IMR-90 (cell line): ENCODE data around the gene STK17B. TPM values are rescaled to one million over a fixed set of nuclear protein-coding genes. Genes with fewer than 3 reads are reported as not detected.

Experiments used
- ATAC-seq: fragments of 200-7000 bp; cut with Tn5 transposase; 2 replicates; pipeline ENCODE4 v1.9.1; 2020; ENCODE audit warnings: low read depth, mild to moderate bottlenecking, moderate library complexity
- BruUV-seq: library from RNA; stranded (reverse); fragments of 400-500 nt; replicated peaks from 2 replicates; lab custom pipeline; 2021; lab: Mats Ljungman, UMichigan
- CTCF ChIA-PET: fragments of 300-600 bp; formaldehyde crosslinking; extraction: SDS; loops from one replicate; lab custom pipeline; 2021; ENCODE audit warnings: antibody characterized with exemption; lab: Yijun Ruan, JAX
- POLR2A ChIA-PET: fragments of 300-600 bp; sonication (Branson Sonifier 250); formaldehyde crosslinking; loops from one replicate; lab custom pipeline; 2022; ENCODE audit warnings: antibody characterized with exemption; ENCODE audit not compliant: unreplicated experiment; lab: Charles Lee
- DNase-seq: peaks from one replicate; pipeline ENCODE4 v3.0.0; 2013
- H2AFZ ChIP-seq: replicated peaks from 2 replicates; pipeline ENCODE3; 2013; ENCODE audit warnings: low read length, mild to moderate bottlenecking; ENCODE audit not compliant: poor library complexity
- H2AK5ac ChIP-seq: 2 replicates; pipeline ENCODE4 v1.6.1; 2013; ENCODE audit warnings: low read depth, low read length, inconsistent platforms
- H2AK9ac ChIP-seq: replicated peaks from 2 replicates; pipeline ENCODE3; 2013; ENCODE audit warnings: mild to moderate bottlenecking, low read depth, low read length, moderate library complexity; ENCODE audit not compliant: poor library complexity
- H2BK120ac ChIP-seq: 2 replicates; pipeline ENCODE4 v1.6.1; 2013; ENCODE audit warnings: low read depth, low read length, inconsistent platforms
- H2BK15ac ChIP-seq: 3 replicates; pipeline ENCODE4 v1.6.1; 2013; ENCODE audit warnings: low read depth, low read length, inconsistent platforms
- H2BK20ac ChIP-seq: 2 replicates; pipeline ENCODE4 v1.6.1; 2013; ENCODE audit warnings: low read depth, mild to moderate bottlenecking, inconsistent platforms, low read length, moderate library complexity
- H2BK5ac ChIP-seq: 2 replicates; pipeline ENCODE4 v1.6.1; 2013; ENCODE audit warnings: mild to moderate bottlenecking, low read depth, low read length, inconsistent platforms; ENCODE audit not compliant: poor library complexity, severe bottlenecking
- H3K14ac ChIP-seq: replicated peaks from 2 replicates; pipeline ENCODE4 v1.6.1; 2013; ENCODE audit warnings: low read depth, low read length, inconsistent platforms
- H3K18ac ChIP-seq: 2 replicates; pipeline ENCODE4 v1.6.1; 2013; ENCODE audit warnings: low read depth, low read length, control low read depth
- H3K23ac ChIP-seq: 2 replicates; pipeline ENCODE4 v1.6.1; 2013; ENCODE audit warnings: low read depth, low read length, inconsistent platforms
- H3K27ac ChIP-seq: 2 replicates; pipeline ENCODE4 v1.5.1; 2013; ENCODE audit warnings: mild to moderate bottlenecking, control low read depth, low read length; ENCODE audit not compliant: insufficient read depth
- H3K27me3 ChIP-seq: 2 replicates; pipeline ENCODE4 v1.6.1; 2013; ENCODE audit warnings: low read length; ENCODE audit not compliant: control insufficient read depth, insufficient read depth
- H3K36me3 ChIP-seq: 2 replicates; pipeline ENCODE4 v1.6.1; 2013; ENCODE audit warnings: low read length, mixed read lengths; ENCODE audit not compliant: control insufficient read depth, insufficient read depth
- H3K4ac ChIP-seq: 2 replicates; pipeline ENCODE4 v1.6.1; 2013; ENCODE audit warnings: low read depth, low read length, inconsistent platforms
- H3K4me1 ChIP-seq: 2 replicates; pipeline ENCODE4 v1.6.1; 2013; ENCODE audit warnings: low read length, mixed read lengths; ENCODE audit not compliant: control insufficient read depth, insufficient read depth
- H3K4me2 ChIP-seq: 2 replicates; pipeline ENCODE4 v1.6.1; 2013; ENCODE audit warnings: low read depth, mild to moderate bottlenecking, control low read depth, low read length, moderate library complexity
- H3K4me3 ChIP-seq: 2 replicates; pipeline ENCODE4 v1.5.1; 2013; ENCODE audit warnings: low read depth, mild to moderate bottlenecking, control low read depth, low read length, moderate library complexity; ENCODE audit not compliant: insufficient read depth
- H3K56ac ChIP-seq: 2 replicates; pipeline ENCODE4 v1.6.1; 2013; ENCODE audit warnings: low read length, inconsistent platforms; ENCODE audit not compliant: insufficient read depth; ENCODE audit errors: extremely low read depth
- H3K79me1 ChIP-seq, 2 experiments: 2 replicates each; pipeline ENCODE4 v1.6.1; 2013; ENCODE audit warnings: low read length in 2 of 2, inconsistent platforms in 1 of 2, low read depth in 1 of 2
- H3K9ac ChIP-seq: 2 replicates; pipeline ENCODE4 v1.6.1; 2013; ENCODE audit warnings: low read depth, low read length, control low read depth
- H3K9me1 ChIP-seq: 2 replicates; pipeline ENCODE4 v1.6.1; 2013; ENCODE audit warnings: low read length, inconsistent platforms; ENCODE audit not compliant: insufficient read depth
- H3K9me3 ChIP-seq: 2 replicates; pipeline ENCODE4 v1.6.1; 2013; ENCODE audit warnings: low read length; ENCODE audit not compliant: control insufficient read depth, insufficient read depth
- H4K20me1 ChIP-seq: 2 replicates; pipeline ENCODE4 v1.6.1; 2013; ENCODE audit warnings: low read length, inconsistent platforms; ENCODE audit not compliant: insufficient read depth
- H4K5ac ChIP-seq: 2 replicates; pipeline ENCODE4 v1.6.1; 2013; ENCODE audit warnings: mild to moderate bottlenecking, low read depth, low read length, control low read depth
- H4K8ac ChIP-seq, 2 experiments: 2 replicates each; pipeline ENCODE4 v1.6.1; 2013; ENCODE audit warnings: low read depth in 2 of 2, low read length in 2 of 2, control low read depth in 1 of 2, inconsistent platforms in 1 of 2
- H4K91ac ChIP-seq: 2 replicates; pipeline ENCODE4 v1.6.1; 2013; ENCODE audit warnings: low read depth, low read length, inconsistent platforms; ENCODE audit not compliant: insufficient read depth
- BHLHE40 ChIP-seq: fragments of 150-350 bp; IDR thresholded peaks from 2 replicates; pipeline ENCODE4 v1.6.1; 2016; ENCODE audit warnings: mild to moderate bottlenecking, low read depth, low read length
- MAFK ChIP-seq: IDR thresholded peaks from 2 replicates; pipeline ENCODE4 v1.6.1; 2012; ENCODE audit warnings: low read depth, low read length, improper control_type of control experiment
- POLR2A ChIP-seq: IDR thresholded peaks from 2 replicates; pipeline ENCODE4 v1.6.1; 2012; ENCODE audit warnings: mild to moderate bottlenecking, low read depth, low read length
- WGBS, 2 experiments: methylation state at CpG; one replicate each; pipeline versions ENCODE4 v1.1.5 to v1.1.7; 2013; ENCODE audit warnings: missing lambda C conversion rate in 2 of 2; ENCODE audit not compliant: insufficient read length in 1 of 2; ENCODE audit errors: extremely low coverage in 2 of 2; 5-methylcytosine and 5-hydroxymethylcytosine counted together
- dilution Hi-C: fragments of 300-500 bp; cut with HindIII; formaldehyde crosslinking; loops from one replicate; pipeline ENCODE4 v1.14.3; 2018; ENCODE audit warnings: low sequenced_read_pairs; ENCODE audit not compliant: unreplicated experiment
- in situ Hi-C: fragments of 300-500 bp; cut with MboI; formaldehyde crosslinking; loops from 3 replicates; pipeline ENCODE4 v1.14.3; 2019; ENCODE audit warnings: low sequenced_read_pairs, inconsistent platforms, mixed read lengths
- intact Hi-C: fragments of 100-400 bp; cut with micrococcal nuclease; formaldehyde crosslinking; loops from 2 replicates; pipeline ENCODE4 v1.10.0; 2022
- polyA plus RNA-seq, 3 experiments: library from polyadenylated mRNA; depleted of rRNA; stranded (reverse); fragments of >200 nt; gene quantifications; 2 replicates each; pipeline ENCODE4 v1.2.3, GENCODE V29; 2012; ENCODE audit warnings: low replicate concordance in 1 of 3
- total RNA-seq: library from RNA; depleted of rRNA; stranded (reverse); fragments of >200 nt; gene quantifications from 2 replicates; pipeline ENCODE4 v1.2.3, GENCODE V29; 2012

STK17B gene
- total and polyA plus RNA-seq, 2 of the 4 experiments (the other 2 are of a cell fraction): 7.5 to 48.9 TPM

DNA sequence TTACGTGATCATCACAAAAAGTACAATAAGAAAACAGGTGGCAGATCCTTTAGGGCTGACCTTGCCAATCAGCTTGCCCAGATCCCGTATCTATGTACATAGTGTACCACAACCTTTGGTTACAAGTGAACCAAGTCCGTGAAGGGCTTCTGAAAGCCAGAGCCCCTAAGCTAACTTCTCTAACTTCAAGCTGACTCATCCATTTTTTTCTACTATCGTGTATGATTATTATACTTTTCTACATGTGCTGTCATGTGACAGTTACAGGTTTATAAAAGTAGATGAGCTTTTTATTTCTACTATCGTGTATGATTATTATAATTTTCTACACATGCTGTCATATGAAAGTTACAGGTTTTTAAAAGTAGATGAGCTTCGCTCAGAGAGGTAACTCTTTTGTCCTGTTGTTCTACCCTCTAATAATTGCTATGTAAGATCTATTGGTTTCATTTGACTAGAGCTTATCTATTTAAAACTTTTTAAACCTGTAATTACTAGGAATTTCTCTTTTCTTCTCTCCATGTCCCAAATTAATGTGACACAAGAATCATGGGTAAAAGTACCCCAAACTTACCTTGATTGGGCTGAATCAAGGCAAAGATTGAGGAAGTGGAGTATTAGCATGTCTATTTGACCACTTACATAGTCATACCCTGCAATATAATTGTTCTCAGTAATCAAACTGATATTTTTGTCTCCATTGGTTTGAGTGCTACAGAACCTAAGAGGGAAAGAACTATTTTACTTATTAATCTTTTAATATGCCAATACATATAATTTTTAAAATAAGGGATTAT is 73.3 kb downstream of the STK17B start:
- Histone ChIP-seq H3K36me3 (no peaks in the 10 kb centered on the region), H3K27ac (no peak overlapping the region), H3K4me3 (no peak overlapping the region), H2BK20ac (no peak overlapping the region), H3K18ac (no peak overlapping the region), H3K9me1 (peaks cover 8% of the 10 kb centered on the region; the same call in 1 of the 2 replicates), H4K20me1 (no peaks in the 10 kb centered on the region), H3K9ac (no peak overlapping the region), H2AK9ac (no peak overlapping the region), H3K27me3 (0 out of 2 replicates have a peak, but pooled peaks cover 2% of the 10 kb centered on the region), H3K23ac (no peak overlapping the region), H2BK120ac (no peak overlapping the region), H2AFZ (no peak overlapping the region), H3K56ac (no peak overlapping the region), H2BK5ac (no peak overlapping the region), H3K14ac (no peak overlapping the region), H2BK15ac (no peak overlapping the region), H3K9me3 (no peaks in the 10 kb centered on the region), H3K4ac (no peak overlapping the region), H4K91ac (no peak overlapping the region), H4K8ac (no peak overlapping the region), H4K5ac (no peak overlapping the region), H2AK5ac (no peak overlapping the region), H3K79me1 (no peaks in the 10 kb centered on the region), H3K4me2 (no peak overlapping the region), H3K4me1 (peaks cover 6% of the 10 kb centered on the region; the same call in 1 of the 2 replicates)
- no TSS peak for BruUV-seq
- in situ Hi-C loops: loop anchor here (25.0 kb wide), 1 partner anchor 339 kb away; no protein-coding TSS in a partner anchor
- POLR2A ChIA-PET: no interaction called here
- ATAC-seq: no peak
- peak; percentile 47 for TF ChIP-seq MAFK
- no peak for TF ChIP-seq POLR2A
- no peak for TF ChIP-seq BHLHE40
- DNase-seq: no peak
- dilution Hi-C loops: no loop called here
- intact Hi-C loops: no loop called here
- CTCF ChIA-PET: no interaction called here
- no CpG with 5 or more reads among the region's 6 CpGs for WGBS, 2 experiments
